WTC11 (cell line): ENCODE data around the gene GLCCI1.

Experiments
- ATF1 ChIP-seq: sonication (generic); formaldehyde crosslinking; IDR thresholded peaks from 2 replicates; pipeline ENCODE4 v1.8.1; 2023; ENCODE audit warnings: mild to moderate bottlenecking, moderate library complexity, missing genetic modification reagents
- CREB1 ChIP-seq: sonication (generic); formaldehyde crosslinking; IDR thresholded peaks from 2 replicates; pipeline ENCODE4 v1.8.0; 2023; ENCODE audit warnings: mild to moderate bottlenecking, missing genetic modification reagents
- CTCF ChIP-seq: fragments of 200-600 bp; IDR thresholded peaks from 2 replicates; pipeline ENCODE4 v1.8.0; 2022; ENCODE audit warnings: antibody characterized with exemption
- ELF4 ChIP-seq: sonication (generic); formaldehyde crosslinking; IDR thresholded peaks from 2 replicates; pipeline ENCODE4 v1.8.1; 2022; ENCODE audit warnings: low read depth, mild to moderate bottlenecking, moderate library complexity, missing genetic modification reagents
- FOXJ3 ChIP-seq: sonication (generic); formaldehyde crosslinking; IDR thresholded peaks from 2 replicates; pipeline ENCODE4 v1.9.0; 2021; ENCODE audit warnings: missing genetic modification reagents, mild to moderate bottlenecking, borderline replicate concordance
- KAT7 ChIP-seq: sonication (generic); formaldehyde crosslinking; IDR thresholded peaks from 2 replicates; pipeline ENCODE4 v1.8.1; 2023; ENCODE audit warnings: missing genetic modification reagents, mild to moderate bottlenecking, borderline replicate concordance
- MAX ChIP-seq: sonication (generic); formaldehyde crosslinking; IDR thresholded peaks from 2 replicates; pipeline ENCODE4 v1.8.0; 2022; ENCODE audit warnings: mild to moderate bottlenecking, missing genetic modification reagents
- ZNF317 ChIP-seq: sonication (generic); formaldehyde crosslinking; IDR thresholded peaks from 2 replicates; pipeline ENCODE4 v1.8.1; 2023; ENCODE audit warnings: low read depth, mild to moderate bottlenecking, moderate library complexity, missing genetic modification reagents, borderline replicate concordance
- ZNF416 ChIP-seq: fragments of 250-450 bp; sonication (Bioruptor Pico); IDR thresholded peaks from 2 replicates; pipeline ENCODE4 v1.9.0; 2021; ENCODE audit warnings: mild to moderate bottlenecking, inconsistent platforms
- TF ChIP-seq, protein P1 (sequence below): sonication (generic); formaldehyde crosslinking; IDR thresholded peaks from 2 replicates; pipeline ENCODE4 v1.8.0; 2022; ENCODE audit warnings: mild to moderate bottlenecking, missing genetic modification reagents

- no peak for TF ChIP-seq ELF4 (CRISPR knock-in tag)
- no peak for TF ChIP-seq CTCF
- TF ChIP-seq, protein P1, sequence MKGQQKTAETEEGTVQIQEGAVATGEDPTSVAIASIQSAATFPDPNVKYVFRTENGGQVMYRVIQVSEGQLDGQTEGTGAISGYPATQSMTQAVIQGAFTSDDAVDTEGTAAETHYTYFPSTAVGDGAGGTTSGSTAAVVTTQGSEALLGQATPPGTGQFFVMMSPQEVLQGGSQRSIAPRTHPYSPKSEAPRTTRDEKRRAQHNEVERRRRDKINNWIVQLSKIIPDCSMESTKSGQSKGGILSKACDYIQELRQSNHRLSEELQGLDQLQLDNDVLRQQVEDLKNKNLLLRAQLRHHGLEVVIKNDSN (CRISPR knock-in tag) = no peak
- TF ChIP-seq FOXJ3 (CRISPR knock-in tag) = no peak
- TF ChIP-seq MAX (CRISPR knock-in tag) = no peak
- TF ChIP-seq KAT7 (CRISPR knock-in tag) = no peak
- no peak for TF ChIP-seq ATF1 (CRISPR knock-in tag)
- TF ChIP-seq ZNF317 = no peak
- TF ChIP-seq CREB1 (CRISPR knock-in tag) = no peak
- no peak for TF ChIP-seq ZNF416 (CRISPR knock-in tag)
Observed at GRCh38 chr7:8085420-8085819, 116.8 kb downstream of the GLCCI1 start.
